Stimulated activated CD8-positive, alpha-beta memory T cell treated with anti-CD3 and anti-CD28 coated beads, Interleukin-12 subunit alpha, Interleukin-12 subunit beta, amount 100 ng/mL, for 24 hours (primary cell): ENCODE measurements around the gene RGS7.
"Not testable (repeated sequence)": the region's sequence is repeated elsewhere in the genome, so short reads cannot be mapped to it uniquely, and the experiment has no call there.

ENCODE experiments used
- DNase-seq: peaks from one replicate; pipeline ENCODE4 v3.0.0-alpha.2; 2020; ENCODE audit errors: extremely low read depth

RGS7 gene

DNA sequence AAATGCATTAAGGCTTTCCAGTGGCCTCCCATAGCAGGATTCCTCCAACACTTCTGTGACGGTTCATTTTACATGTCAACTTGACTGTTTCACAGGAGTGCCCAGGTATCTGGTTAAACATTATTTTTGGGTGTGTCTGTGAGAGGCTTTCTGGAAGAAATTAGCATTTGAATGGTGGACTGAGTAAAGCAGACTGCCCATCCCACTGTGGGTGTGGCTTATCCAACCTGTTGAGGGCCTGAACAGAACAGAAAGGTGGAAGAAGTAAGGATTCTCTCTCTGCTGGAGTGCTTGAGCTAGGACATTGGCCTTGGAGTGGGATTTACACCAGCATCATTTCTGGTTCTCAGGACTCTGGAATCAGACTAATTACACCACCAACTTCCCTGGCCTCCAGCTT, 85.6 kb downstream of the RGS7 start:
- no peak for DNase-seq

DNA sequence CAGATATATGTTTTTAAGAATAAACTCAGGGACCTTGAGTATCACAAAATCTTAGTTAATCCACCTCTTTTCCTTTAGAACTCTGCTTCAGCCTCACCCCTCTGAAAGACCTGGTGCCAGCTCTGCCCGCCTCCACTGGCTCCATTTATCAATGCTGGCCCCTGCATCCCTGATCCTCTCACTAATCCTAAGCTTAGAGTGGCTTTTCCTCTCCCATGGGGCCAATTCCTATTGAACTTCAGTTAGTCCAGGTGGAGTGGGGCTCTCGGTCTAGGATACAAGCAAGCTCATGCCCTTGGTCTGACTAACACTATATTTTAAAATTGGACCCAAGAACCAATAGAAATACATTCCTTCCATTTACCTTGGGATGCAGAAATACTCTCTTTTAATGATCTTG, 87.0 kb downstream of the RGS7 start:
- no peak for DNase-seq

DNA sequence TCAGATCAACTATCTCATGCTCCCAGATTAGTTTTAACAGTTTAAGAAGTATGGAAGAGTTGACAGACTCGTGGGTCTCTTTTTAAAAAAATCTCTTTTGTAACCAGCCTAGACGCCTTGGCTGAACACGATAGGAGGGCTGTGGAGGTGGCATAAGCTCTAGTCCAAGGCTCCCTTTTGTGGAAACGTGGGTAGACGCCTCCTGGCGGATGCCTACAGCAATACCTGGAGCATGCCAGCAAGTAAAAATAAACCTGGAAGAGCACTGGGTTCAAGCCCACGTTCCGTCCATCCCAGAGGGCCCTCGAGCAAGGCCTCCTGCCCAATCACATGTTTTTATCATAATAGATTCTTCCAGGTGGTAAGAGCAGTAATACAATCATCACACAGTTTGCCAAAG, 87.9 kb downstream of the RGS7 start:
- no peak for DNase-seq

DNA sequence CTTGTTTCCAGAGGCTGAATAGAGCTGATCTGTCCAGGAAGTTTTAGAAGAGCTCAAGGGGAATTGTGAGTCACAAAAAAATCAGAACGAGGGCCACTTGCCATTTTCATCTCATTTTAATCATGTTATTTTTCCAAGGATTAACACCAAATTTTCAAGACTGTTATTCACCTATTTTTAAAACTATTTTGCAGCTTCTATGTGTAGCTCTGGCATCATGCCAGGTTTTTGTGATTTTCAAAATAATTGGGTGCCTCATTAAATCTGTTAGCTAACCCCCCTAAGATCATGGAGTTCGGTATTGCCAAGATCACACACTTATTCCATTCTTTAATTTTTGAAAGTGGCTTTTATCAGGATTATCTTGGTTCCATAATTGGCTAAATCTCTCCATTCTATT, 90.9 kb downstream of the RGS7 start:
- no peak for DNase-seq

DNA sequence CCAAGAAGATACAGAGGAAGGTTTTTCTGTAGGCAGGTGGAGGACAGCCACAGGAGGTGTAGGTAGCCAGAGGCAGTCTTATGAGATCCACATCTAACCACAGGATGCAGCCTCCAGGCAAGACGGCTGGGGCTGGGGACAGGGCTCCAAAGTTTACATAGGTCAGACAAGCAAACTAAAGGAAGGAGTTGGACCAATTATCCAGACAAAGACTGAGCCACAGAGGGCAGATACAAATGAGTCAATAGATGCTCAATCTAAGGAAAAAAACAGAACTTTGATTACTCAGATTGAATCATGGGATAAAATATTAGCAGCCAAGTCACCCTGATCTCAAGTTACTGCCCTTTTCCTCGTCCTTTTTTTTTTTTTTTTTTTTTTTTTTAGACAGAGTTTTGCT, 91.6 kb downstream of the RGS7 start:
- no peak for DNase-seq

DNA sequence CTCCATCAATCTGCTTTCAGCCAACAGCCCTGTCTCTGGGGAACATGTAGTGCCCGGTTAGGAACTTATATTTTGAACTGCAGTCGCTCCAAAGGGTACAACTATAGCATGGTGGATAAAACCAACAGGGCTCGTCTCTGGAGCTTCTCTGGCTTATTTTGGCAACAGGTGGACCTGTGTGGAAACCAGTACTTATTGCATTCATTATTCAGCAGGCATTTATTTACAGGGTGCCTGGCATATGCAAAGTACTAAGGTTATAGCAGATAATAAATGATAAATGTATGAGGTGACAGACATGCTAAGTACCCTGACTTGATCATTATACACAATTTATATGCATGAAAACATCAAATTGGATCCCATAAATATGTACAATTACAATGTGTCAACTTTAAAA, 93.7 kb downstream of the RGS7 start:
- no peak for DNase-seq

DNA sequence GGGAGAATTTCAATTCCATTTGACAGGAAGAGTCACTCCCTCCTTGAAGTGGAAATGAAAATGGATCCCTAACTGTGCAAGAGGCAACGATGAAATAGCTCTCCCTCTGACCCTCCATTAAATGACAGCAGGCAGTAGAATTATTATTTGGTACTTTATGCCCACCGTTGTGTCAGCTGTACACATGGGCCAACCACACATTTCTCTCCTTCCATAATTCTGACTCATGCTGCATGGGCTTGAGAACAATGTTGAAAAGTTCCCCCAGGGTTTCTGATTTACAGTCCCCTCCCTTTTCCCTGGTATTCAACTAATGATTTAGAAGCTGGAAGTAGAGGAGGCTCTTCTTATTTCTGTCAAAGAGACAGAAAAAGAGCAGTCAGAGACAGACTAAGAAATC, 103.5 kb downstream of the RGS7 start:
- no peak for DNase-seq

DNA sequence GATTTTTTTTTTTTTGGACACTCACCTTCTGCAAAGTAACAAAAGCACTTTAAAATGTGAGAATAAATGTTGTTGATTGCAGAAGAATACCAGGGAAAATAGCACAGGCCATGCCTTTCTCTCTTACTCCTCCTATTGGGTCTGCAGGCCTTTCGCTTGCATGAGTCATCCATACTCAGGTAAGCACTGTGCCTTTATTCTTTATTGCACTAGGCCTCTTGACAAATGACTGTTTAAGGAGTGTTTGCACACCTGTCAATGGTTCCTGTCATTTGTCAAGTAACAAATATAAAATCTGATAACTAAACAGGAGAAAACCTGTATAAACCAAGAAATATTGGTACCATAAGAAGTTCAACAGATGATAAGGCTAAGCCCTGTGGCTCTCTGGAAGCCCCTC, 106.5 kb downstream of the RGS7 start:
- no peak for DNase-seq

DNA sequence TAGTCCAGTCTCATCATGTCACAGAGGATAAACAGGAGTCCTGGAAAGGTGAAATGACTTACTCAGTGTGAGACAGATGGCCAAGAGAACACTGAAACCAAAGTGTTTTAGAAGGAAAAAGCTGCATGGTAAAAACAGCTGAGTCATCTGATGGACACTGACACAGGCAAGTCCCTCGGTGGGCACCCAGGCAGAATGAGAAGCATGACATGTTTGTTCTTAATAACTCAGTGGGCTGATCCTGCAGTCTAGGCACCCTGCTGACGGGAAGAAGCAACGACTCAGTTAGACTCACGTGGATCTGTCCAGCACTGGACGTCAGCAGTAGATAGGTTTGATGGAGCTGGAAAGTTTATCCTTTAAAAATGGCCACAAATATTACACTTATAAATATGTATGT, 116.9 kb downstream of the RGS7 start:
- no peak for DNase-seq

DNA sequence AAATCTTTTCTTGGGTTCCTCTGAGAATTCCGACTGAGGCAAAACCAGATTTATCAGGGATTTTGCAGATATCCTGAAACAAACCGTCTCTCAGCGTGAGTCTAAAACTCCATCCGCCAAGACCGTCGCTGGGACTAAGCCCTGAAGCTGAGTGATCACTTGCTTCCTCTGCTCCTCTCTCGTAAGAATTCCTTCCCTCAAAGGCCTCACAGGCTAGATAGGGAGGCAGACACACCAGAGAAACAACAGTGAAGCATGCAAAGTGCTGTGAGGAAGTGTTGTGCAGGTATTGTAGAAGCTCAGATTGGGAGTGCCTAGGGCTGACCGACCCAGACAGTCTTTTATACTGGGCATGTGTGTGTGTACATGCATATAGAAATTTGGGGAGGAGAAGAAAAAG, 119.1 kb downstream of the RGS7 start:
- DNase-seq = no peak

DNA sequence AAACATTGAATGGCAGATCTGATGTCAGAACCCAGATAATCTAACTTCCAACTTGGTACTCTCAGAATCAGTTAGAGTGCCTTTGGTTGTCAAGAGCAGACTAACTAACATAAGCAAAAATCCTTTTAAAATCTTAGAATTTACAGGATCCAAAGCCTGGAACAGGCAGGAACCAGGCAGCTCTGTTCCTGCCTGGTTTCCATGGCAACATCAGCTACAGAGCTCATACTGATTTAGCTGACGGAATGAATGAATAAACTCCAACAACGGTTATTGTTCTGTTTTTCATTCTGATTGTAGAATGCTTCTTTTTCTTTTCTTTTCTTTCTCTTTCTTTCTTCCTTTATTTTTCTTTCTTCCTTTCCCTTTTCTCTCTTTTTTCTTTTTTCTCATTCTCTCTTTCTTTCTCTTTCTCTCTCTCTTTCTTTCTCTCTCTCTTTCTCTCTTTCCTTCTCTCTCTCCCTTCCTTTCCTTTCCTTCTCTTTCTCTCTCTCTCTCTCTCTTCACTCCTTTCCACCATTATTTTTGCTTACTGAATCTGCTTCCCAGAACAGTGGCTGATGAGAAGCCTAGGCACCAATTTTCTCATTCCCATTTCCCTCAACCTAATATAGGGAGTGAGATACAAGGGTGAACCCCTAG, 121.6 kb downstream of the RGS7 start:
- no peak for DNase-seq

DNA sequence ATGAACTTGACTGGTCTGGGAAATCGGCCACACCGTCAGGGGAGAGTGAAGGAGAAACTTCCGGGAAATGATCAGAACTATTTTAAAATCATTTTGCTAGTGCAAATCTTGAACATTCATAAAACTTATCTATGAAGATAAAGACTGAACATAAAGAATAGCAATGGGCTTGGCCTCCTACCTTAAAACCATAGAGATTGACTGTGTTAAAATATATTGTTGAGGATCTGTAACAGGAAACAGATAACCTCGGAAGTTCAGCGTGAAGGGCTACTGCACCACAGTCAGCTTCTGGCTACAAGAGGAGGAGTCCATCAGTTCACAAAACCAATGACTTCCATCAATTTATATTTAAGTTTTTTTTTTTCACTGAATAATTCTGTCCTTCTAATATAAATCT, 127.3 kb downstream of the RGS7 start:
- DNase-seq = no peak

DNA sequence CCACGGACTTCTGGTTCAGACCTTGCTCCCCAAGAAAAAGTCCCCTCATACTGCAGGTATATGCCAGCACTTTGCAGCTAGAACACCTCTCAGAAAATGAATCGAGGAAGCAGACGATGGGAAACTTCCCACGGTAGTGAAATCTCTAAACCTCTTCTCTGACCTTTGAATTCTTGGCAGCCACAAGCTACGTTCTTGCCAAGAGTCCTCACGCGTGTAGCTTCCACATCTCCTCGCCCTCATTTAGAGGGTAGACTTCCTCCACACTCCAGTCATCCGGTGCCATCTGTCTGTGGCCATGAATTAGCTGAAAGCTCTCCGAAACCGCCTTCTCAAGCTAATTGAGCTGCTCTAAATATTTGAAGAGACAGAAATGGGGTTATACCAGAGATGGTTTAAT, 127.8 kb downstream of the RGS7 start:
- DNase-seq = no peak

DNA sequence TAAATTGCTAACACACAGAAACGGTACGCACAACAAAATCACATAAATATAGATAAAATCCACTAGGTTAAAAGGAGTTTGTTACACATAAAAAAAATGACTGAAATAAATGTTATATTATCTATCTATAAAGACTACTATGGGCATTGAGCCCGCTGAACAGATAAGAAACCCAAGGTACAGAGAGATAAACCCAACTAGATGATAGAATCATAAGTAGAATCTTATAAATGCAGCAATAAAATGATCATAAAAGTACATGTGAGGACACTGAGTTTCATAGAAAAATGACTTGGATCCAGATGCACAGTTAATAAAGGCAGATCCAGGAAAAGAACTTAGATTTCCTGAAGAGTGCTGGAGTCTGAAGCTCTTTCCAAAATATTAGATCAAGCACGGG, 128.7 kb downstream of the RGS7 start:
- no peak for DNase-seq

DNA sequence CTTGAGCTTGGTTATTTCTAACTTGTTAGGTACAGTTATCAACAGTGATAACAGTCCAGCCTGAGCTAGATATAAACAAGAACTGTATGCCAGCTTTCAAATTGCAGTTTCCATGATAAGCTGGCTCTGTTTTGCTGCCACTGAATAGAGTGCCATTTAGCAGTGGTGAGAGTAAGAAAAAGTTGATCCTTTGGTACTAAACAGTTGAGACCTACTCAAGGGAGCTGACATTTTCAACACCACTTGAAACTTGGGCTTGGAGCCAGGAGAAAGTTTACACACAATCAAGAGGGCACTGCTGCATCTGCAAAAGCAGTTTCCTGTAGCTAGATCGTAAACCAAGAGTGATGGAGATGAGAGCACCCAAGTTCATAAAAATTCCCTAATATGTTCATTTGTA, 131.3 kb downstream of the RGS7 start:
- no peak for DNase-seq

DNA sequence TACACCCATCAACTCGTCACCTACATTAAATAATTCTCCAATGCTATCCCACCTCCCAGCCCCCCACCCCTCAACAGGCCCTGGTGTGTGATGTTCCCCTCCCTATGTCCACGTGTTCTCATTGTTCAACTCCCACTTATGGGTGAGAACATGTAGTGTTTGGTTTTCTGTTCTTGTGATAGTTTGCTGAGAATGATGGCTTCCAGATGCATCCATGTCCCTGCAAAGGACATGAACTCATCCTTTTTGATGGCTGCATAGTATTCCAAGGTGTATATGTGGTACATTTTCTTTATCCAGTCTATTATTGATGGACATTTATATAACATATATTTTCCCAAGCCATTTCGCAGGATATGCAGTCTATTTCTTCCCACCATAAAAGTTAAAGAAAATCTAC, 132.8 kb downstream of the RGS7 start:
- not testable (repeated sequence) for DNase-seq

DNA sequence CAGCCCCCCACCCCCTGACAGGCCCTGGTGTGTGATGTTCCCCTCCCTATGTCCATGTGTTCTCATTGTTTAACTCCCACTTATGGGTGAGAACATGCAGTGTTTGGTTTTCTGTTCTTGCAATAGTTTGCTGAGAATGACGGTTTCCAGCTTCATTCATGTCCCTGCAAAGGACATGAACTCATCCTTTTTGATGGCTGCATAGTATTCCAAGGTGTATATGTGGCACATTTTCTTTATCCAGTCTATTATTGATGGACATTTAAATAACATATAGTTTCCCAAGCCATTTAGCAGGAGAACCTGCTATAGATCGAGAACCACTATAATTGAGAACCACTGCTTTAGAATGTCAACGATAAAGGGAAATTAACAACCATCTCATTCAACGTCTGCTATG, 134.2 kb downstream of the RGS7 start:
- DNase-seq = not testable (repeated sequence)

DNA sequence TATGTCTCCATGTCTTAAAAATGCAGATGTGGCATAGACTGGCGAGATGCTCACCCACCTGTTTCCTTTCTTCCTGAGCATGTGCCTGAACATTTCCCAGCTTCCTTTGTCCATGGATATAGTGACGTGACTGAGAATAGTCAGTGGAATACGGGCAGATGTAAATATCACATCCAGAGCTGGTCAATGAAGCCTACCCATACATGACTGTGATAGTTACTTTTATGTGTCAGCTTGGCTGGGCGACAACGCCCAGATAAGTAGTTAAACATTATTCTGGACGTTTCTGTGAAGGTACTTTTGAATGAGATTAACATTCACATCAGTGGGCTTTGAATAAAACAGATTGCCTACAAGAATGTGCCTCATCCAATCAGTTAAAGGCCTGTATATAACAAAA, 135.7 kb downstream of the RGS7 start:
- no peak for DNase-seq

DNA sequence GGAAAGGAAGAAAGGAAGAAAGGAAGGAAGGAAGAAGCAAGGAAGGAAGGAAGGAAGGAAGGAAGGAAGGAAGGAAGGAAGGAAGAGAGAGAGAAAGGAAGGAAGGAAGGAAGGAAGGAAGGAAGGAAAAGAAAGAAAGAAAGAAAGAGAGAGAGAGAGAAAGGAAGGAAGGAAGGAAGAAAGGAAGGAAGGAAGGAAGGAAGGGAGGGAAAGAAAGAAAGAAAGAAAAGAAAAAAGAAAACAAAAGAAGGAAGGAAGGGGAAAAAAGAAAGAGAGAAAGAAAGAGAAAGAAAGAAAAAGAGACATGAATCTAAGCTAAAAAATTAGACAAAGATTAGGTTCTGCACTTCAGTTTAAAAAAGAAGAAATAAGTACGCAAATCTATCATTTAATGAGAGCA, 136.1 kb downstream of the RGS7 start:
- DNase-seq = not testable (repeated sequence)

DNA sequence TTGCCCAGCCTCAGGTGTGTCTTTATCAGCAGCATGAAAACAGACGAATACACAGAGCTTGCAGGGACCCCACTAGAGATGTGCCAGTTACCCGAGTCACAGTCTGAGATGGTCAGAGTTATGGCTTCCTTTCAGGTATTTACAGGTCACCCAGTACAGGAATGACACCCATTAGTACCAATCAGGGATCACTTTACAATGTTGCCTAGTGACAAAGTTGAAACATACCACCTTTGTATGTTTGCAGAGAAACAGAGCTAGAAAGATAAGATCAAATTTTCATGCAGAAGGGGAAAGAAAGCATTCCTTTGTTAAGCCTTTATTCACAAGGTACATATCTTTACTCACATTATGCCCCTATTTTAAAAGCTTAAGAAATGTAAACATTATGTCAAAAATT, 137.6 kb downstream of the RGS7 start:
- DNase-seq = no peak

DNA sequence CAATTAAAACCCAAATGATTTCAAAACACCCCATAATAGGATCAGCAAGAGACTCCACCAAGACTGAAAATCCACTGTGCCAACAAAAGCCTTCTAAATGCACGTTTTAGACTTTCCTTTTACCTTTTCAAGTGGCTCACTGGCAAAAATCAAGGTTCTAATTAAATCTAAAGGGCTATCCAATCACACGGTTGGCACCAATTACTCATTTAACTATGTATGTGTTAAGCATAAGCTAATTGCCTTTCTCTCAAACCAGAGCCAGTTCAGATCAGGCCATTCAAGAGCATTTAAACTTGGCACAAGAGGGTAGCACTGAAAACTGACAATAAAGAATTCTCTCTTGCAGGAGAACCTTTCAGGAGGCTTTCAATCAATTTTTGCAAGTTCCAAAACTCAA, 139.5 kb downstream of the RGS7 start:
- DNase-seq = no peak

DNA sequence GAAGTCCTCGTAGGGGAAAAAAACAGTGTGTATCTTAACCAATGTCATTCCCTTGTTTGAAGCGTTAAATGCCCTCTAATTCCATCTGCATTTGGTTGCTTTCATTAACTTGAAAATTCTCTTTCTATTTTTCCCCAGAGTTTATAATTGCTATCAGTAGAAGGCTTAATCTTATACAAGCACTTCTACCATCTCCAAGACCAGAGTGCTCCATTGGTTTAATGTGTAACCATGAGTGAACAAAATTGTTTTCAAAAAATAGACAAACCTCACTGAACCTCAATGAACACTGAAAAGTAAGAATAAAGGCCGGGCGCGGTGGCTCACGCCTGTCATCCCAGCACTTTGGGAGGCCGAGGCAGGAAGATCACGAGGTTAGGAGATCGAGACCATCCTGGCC, 141.3 kb downstream of the RGS7 start:
- no peak for DNase-seq

DNA sequence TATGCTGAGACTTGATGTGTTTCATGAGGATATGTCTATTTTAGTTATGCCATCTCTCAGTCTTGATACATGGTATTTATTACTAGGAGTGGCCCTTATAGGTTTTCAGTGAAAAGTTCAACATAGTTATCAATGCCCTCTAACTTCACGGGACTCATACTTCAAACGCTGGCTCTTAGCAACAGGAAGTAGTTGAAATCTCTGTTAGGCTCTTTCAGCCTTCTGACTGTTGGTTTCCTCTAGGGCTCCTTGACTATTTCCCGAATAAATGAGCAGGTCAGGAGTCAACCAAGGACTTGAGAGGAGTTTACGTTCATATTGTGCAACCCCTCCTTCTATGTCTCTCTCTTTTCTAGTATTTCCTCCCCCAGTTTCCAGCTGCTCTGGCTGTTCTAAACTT, 141.8 kb downstream of the RGS7 start:
- DNase-seq = no peak

DNA sequence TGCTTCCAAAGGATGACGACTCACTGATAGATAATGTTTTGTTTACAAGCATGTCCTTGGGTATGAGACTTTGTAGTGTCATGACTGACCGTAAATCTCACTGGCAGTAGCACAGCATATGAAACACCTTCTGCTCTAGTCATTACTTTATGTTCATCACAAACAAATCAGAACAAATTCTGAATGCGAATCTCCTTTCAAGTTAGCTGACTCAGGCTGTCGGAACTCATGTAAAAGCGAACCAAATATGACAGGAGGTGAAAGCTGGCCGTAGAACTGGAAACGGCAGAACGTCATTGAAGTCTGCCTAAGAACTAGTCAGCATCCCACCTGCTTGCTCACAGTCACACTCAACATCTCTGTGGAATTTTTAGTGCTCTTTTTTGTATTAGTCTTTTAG, 143.9 kb downstream of the RGS7 start:
- DNase-seq = no peak

DNA sequence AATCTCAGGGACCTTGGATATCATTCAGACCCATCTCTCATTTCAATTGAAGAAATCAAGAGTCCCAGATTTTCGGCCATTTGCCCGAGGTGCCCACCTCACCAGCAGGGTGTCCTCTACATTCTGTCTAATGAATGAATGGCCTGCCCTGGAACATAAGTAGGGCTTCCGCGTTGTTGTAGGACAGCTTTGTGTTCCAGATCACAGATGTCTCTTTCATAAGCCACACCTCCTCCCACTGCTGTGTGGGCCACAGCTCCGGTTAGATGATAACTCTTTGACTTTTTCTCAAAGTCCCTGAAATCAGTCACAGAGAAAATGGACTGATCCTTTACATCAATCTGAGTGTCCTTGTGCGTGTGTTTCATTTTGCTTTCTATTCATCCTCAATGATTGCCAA, 144.4 kb downstream of the RGS7 start:
- no peak for DNase-seq
